HUES6 (cell line): ENCODE results near the gene TRIM58.
A peak's percentile ranks its signal among the peaks of the same experiment; 100 is the strongest.

Source experiments
- H3K27ac ChIP-seq: 2 replicates; pipeline ENCODE4 v1.7.0; 2013; ENCODE audit warnings: low read depth, mild to moderate bottlenecking, low read length, inconsistent platforms
- H3K27me3 ChIP-seq: 2 replicates; pipeline ENCODE4 v1.6.1; 2013; ENCODE audit warnings: low read length; ENCODE audit not compliant: control insufficient read depth, insufficient read depth
- H3K36me3 ChIP-seq: 2 replicates; pipeline ENCODE4 v1.6.1; 2013; ENCODE audit warnings: low read length; ENCODE audit not compliant: control insufficient read depth, insufficient read depth
- H3K4me1 ChIP-seq: 2 replicates; pipeline ENCODE4 v1.6.1; 2013; ENCODE audit warnings: low read length; ENCODE audit not compliant: control insufficient read depth, insufficient read depth
- H3K4me3 ChIP-seq: 2 replicates; pipeline ENCODE4 v1.5.1; 2013; ENCODE audit warnings: low read depth, low read length
- H3K9ac ChIP-seq: one replicate; pipeline ENCODE4 v1.6.1; 2013; ENCODE audit warnings: mild to moderate bottlenecking, low read length
- H3K9me3 ChIP-seq: 2 replicates; pipeline ENCODE4 v1.6.1; 2013; ENCODE audit warnings: low read depth, low read length; ENCODE audit not compliant: control insufficient read depth, insufficient read depth

Gene TRIM58

DNA sequence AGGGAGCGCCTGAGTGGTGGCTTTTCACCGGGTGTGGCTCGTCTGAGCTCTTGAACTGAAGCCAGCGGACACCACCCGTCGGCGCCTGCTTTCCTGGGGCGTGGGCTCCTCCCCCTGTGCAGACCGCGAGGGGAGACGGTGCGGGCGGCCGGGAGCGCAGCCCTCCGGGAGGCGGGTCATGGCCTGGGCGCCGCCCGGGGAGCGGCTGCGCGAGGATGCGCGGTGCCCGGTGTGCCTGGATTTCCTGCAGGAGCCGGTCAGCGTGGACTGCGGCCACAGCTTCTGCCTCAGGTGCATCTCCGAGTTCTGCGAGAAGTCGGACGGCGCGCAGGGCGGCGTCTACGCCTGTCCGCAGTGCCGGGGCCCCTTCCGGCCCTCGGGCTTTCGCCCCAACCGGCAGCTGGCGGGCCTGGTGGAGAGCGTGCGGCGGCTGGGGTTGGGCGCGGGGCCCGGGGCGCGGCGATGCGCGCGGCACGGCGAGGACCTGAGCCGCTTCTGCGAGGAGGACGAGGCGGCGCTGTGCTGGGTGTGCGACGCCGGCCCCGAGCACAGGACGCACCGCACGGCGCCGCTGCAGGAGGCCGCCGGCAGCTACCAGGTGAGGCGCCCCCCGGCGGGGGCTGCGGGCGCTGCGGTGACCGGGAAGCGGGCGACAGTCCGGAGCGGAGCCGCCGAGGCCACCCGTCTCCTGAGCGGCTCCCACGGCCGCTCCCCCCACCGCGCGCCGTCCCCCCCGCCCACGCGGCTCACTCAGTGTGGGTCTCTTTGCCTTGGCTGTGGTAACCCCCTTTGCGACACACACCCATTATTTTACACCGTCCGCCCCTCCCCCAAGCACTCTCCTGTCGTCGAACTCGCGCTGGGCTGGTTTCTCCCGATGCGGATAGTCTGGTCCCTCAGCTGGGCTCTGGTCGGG is at the start of gene TRIM58:
TSS of gene TRIM58 (plus strand) at position 119 of the 916 bp plus-strand sequence. CDS start at position 179, 60 bp downstream.
- Histone ChIP-seq H3K27ac (no peak within 1 kb of the TSS), H3K36me3 (no peaks in the 10 kb centered on the region)

DNA sequence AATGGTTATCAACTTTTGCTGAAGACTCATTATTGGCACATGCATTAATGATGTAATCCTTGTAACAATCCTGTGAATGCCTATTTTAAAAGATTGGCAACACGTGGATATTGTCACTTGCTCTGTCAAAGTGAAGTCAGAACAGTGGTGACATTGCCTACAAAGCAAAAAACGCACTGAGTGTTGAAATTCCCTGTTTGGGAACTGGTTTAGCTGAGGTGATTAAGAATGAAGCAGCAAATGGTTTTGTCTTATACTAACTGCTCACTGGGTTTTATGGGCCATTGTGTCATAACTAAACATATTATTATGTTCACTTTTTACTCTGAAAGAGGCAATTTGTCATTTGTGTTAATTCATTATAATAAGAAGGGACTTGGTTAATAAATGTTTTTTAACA is 44.4 kb upstream of the TRIM58 start:
- H3K36me3 ChIP-seq, result no peaks in the 10 kb centered on the region
- H3K9ac ChIP-seq, result no peak overlapping the region
- no peaks in the 10 kb centered on the region for H3K4me1 ChIP-seq
- peaks cover 4% of the 10 kb centered on the region; the same call in 1 of the 2 replicates for H3K9me3 ChIP-seq
- H3K27ac ChIP-seq, result no peak overlapping the region
- H3K27me3 ChIP-seq, result no peaks in the 10 kb centered on the region
- no peak overlapping the region for H3K4me3 ChIP-seq

More for the DNA sequence above, at the start of gene TRIM58:
- H3K9ac ChIP-seq, result peak within 1 kb of the TSS; percentile 70
- H3K4me3 ChIP-seq, result peak within 1 kb of the TSS; percentile 76
- H3K27me3 ChIP-seq, result peaks cover 25% of the 10 kb centered on the region
- H3K4me1 ChIP-seq, result no peaks in the 10 kb centered on the region
- H3K9me3 ChIP-seq, result no peaks in the 10 kb centered on the region

DNA sequence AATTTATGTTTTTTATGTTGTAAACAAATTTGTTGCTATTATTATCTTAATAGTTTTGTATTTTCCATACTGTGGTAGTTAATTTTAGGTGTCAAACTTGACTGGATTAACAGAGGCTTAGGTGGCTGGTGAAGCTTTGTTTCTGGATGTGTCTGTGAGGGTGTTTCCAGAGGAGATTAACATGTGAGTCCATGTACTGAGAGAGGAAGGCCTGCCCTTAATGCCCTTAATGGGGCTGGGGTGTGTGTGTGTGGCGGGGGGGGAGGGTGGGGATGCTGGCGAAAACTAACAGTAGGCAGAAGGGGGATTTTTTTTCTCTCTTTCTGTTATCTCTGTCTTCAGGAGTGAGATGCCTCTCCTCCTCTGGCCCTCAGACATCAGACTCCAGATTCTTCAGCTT is 34.9 kb upstream of the TRIM58 start:
- Histone ChIP-seq H3K9me3 (no peaks in the 10 kb centered on the region), H3K4me1 (peaks cover 8% of the 10 kb centered on the region; the same call in 1 of the 2 replicates), H3K36me3 (no peaks in the 10 kb centered on the region), H3K4me3 (no peak overlapping the region), H3K27me3 (no peaks in the 10 kb centered on the region), H3K9ac (no peak overlapping the region), H3K27ac (no peak overlapping the region)

DNA sequence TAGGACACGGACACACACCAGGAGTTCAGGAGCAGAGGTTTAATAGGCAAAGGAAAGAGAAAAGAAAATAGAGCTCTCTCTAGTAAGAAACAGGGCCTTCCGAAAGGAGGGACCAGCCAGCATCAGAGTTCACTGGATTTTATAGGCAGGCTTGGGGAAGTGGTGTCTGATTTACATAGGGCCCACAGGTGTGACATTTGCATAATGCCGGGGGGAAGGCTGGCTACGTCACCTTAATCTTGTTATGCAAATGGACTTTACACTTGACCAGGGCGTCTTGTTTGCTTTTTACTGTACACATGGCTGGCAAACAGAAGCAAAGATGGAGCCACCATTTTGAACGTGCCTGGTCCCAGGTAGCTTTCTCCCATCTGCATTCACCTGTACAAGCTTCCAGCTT is 33.0 kb upstream of the TRIM58 start, which contains the start of gene OR14A16:
TSS of gene OR14A16 (minus strand) at position 97 of the 400 bp plus-strand sequence. CDS start 8,390 bp downstream, outside the sequence.
- no peak within 1 kb of the TSS for H3K9ac ChIP-seq
- no peak within 1 kb of the TSS for H3K4me3 ChIP-seq
- no peaks in the 10 kb centered on the region for H3K36me3 ChIP-seq
- no peak within 1 kb of the TSS for H3K27ac ChIP-seq
- no peaks in the 10 kb centered on the region for H3K27me3 ChIP-seq
- H3K4me1 ChIP-seq, result peaks cover 8% of the 10 kb centered on the region; the same call in 1 of the 2 replicates
- H3K9me3 ChIP-seq, result no peaks in the 10 kb centered on the region

GRCh38 chr1:247825362-247825761 is 31.6 kb upstream of the TRIM58 start:
- H3K9me3 ChIP-seq, result no peaks in the 10 kb centered on the region
- no peaks in the 10 kb centered on the region for H3K27me3 ChIP-seq
- no peaks in the 10 kb centered on the region for H3K36me3 ChIP-seq
- H3K4me3 ChIP-seq, result no peak overlapping the region
- H3K27ac ChIP-seq, result no peak overlapping the region
- H3K9ac ChIP-seq, result no peak overlapping the region
- H3K4me1 ChIP-seq, result peaks cover 8% of the 10 kb centered on the region; the same call in 1 of the 2 replicates

- no peaks in the 10 kb centered on the region for H3K9me3 ChIP-seq
- H3K36me3 ChIP-seq, result no peaks in the 10 kb centered on the region
- H3K4me1 ChIP-seq, result no peaks in the 10 kb centered on the region
- H3K27me3 ChIP-seq, result no peaks in the 10 kb centered on the region
- H3K4me3 ChIP-seq, result no peak overlapping the region
- H3K9ac ChIP-seq, result no peak overlapping the region
- H3K27ac ChIP-seq, result no peak overlapping the region
Measured at GRCh38 chr1:247829656-247830055, 27.3 kb upstream of the TRIM58 start.

- H3K9me3 ChIP-seq, result no peaks in the 10 kb centered on the region
- no peaks in the 10 kb centered on the region for H3K36me3 ChIP-seq
- no peak overlapping the region for H3K9ac ChIP-seq
- H3K4me1 ChIP-seq, result no peaks in the 10 kb centered on the region
- H3K27ac ChIP-seq, result no peak overlapping the region
- H3K4me3 ChIP-seq, result no peak overlapping the region
- no peaks in the 10 kb centered on the region for H3K27me3 ChIP-seq
Measured at GRCh38 chr1:247833601-247834000, 23.4 kb upstream of the TRIM58 start.

DNA sequence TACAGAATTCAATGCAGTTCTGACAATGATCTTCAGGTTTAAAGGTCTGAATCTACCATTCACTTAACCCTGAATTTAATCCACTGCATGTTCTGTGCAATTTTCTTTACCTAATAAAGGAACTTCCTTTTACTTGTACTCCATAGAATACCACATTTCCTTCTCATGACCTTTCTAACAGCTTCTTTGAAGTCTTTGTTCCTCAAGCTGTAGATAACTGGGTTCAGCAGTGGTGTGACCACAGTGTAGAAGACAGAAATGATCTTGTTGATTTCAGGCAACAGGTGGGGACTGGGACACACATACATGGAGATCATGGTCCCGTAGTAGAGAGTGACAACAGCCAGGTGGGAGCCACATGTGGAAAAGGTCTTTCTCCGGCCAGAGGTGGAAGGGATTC is 16.2 kb upstream of the TRIM58 start:
- Histone ChIP-seq H3K4me3 (no peak overlapping the region), H3K4me1 (peaks cover 11% of the 10 kb centered on the region), H3K27ac (no peak overlapping the region), H3K36me3 (no peaks in the 10 kb centered on the region), H3K9me3 (no peaks in the 10 kb centered on the region; the same call in 1 of the 2 replicates), H3K9ac (no peak overlapping the region), H3K27me3 (no peaks in the 10 kb centered on the region)

- Histone ChIP-seq H3K27ac (no peak within 1 kb of the TSS), H3K4me3 (no peak within 1 kb of the TSS), H3K9me3 (no peaks in the 10 kb centered on the region; the same call in 1 of the 2 replicates)
Measured at GRCh38 chr1:247841796-247842195, 15.2 kb upstream of the TRIM58 start, which contains the start of gene OR11L1. OR11L1 (minus strand) TSS chr1:247841896; CDS start chr1:247841896, 0 bp downstream.

DNA sequence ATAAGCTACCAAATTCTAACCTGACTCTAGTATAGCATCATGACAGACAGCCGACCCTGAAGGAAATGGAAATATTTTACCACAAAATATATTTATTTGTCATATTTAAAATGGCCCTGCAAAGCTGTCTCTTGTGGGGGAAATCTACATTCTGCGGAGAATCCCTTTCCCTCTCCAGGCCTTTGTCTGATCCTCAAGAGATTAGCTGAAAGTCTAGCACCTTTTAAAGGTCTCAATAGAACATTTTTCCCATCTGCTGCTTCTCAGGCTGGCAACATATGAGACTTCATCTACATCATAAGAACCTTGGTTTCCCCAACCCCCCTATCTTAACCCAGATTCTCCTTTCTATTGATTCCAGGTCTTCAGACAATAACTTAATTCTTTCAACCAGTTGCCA is 13.6 kb upstream of the TRIM58 start:
- H3K27ac ChIP-seq, result no peak overlapping the region
- no peak overlapping the region for H3K9ac ChIP-seq
- no peaks in the 10 kb centered on the region for H3K36me3 ChIP-seq
- no peak overlapping the region for H3K4me3 ChIP-seq
- H3K9me3 ChIP-seq, result no peaks in the 10 kb centered on the region; the same call in 1 of the 2 replicates
- H3K27me3 ChIP-seq, result no peaks in the 10 kb centered on the region
- H3K4me1 ChIP-seq, result peaks cover 11% of the 10 kb centered on the region

More at GRCh38 chr1:247841796-247842195, 15.2 kb upstream of the TRIM58 start, which contains the start of gene OR11L1:
- Histone ChIP-seq H3K36me3 (no peaks in the 10 kb centered on the region), H3K4me1 (peaks cover 11% of the 10 kb centered on the region), H3K27me3 (no peaks in the 10 kb centered on the region), H3K9ac (no peak within 1 kb of the TSS)
